HCT116 (cell line): Measurements from ENCODE around the gene CADM3. TPM values are rescaled to one million over a fixed set of nuclear protein-coding genes. Genes with fewer than 3 reads are reported as not detected.

ENCODE experiments used
- ATAC-seq: fragments of 200-7000 bp; cut with Tn5 transposase; 2 replicates; pipeline ENCODE4 v1.9.1; 2020; ENCODE audit warnings: mild to moderate bottlenecking, moderate library complexity
- Bru-seq: library from RNA; stranded (reverse); fragments of 400-500 nt; gene quantifications from one replicate; lab custom pipeline; 2021; lab: Mats Ljungman, UMichigan
- BruChase-seq, 2 experiments: library from RNA; stranded (reverse); fragments of 400-500 nt; gene quantifications; one replicate each; lab custom pipeline; 2021; lab: Mats Ljungman, UMichigan
- BruUV-seq: library from RNA; stranded (reverse); fragments of 400-500 nt; replicated peaks from 2 replicates; lab custom pipeline; 2021; lab: Mats Ljungman, UMichigan
- CTCF ChIA-PET: fragments of 300-600 bp; sonication (Branson Sonifier 250); formaldehyde crosslinking; loops from one replicate; lab custom pipeline; 2021; ENCODE audit warnings: antibody characterized with exemption; lab: Charles Lee
- POLR2A ChIA-PET: fragments of 300-600, 350-600 bp; sonication (Branson Sonifier 250); formaldehyde crosslinking; loops from one replicate; lab custom pipeline; 2021; ENCODE audit warnings: antibody characterized with exemption; lab: Charles Lee
- RAD21 ChIA-PET, 2 experiments: fragments of 300-600 bp; sonication (Branson Sonifier 250); formaldehyde crosslinking; loops; one replicate each; lab custom pipeline; 2023; ENCODE audit warnings: low total read pairs in 2 of 2; ENCODE audit not compliant: uncharacterized antibody in 2 of 2, unreplicated experiment in 2 of 2, low non-redundant PET in 1 of 2; lab: Charles Lee
- DNase-seq: peaks from one replicate; pipeline ENCODE4 v3.0.0-alpha.2; 2010; ENCODE audit warnings: low read depth, low spot score
- H2AFZ ChIP-seq: fragments of 200-600 bp; shearing (Covaris generic), sonication (generic); 2 replicates; pipeline ENCODE4 v1.6.1; 2017; ENCODE audit warnings: low read depth, mixed run types, mixed read lengths, antibody characterized with exemption, low read length; ENCODE audit not compliant: poor library complexity, severe bottlenecking
- H3K27ac ChIP-seq: 2 replicates; pipeline ENCODE4 v1.5.1; 2012; ENCODE audit warnings: low read depth, low read length
- H3K27me3 ChIP-seq: fragments of 200-600 bp; sonication (generic); 2 replicates; pipeline ENCODE4 v1.6.1; 2016; ENCODE audit warnings: mixed run types, low read length, mixed read lengths; ENCODE audit not compliant: insufficient read depth
- H3K36me3 ChIP-seq, 2 experiments: fragments of 200-500 bp in 1 of 2; fragments of 200-600 bp in 1 of 2; sonication (Bioruptor generic) in 1 of 2; sonication (generic) in 1 of 2; 2 replicates each; pipeline versions ENCODE4 v1.5.1 to v1.6.1; 2014 to 2016; ENCODE audit warnings: low read length in 2 of 2, inconsistent platforms in 1 of 2, mixed read lengths in 1 of 2, mixed run types in 1 of 2; ENCODE audit not compliant: insufficient read depth in 2 of 2, control insufficient read depth in 1 of 2
- H3K4me1 ChIP-seq, 2 experiments: fragments of 200-600 bp in 1 of 2; sonication (generic) in 1 of 2; 2 replicates each; pipeline versions ENCODE4 v1.5.1 to v1.6.1; 2012 to 2017; ENCODE audit warnings: low read length in 2 of 2, inconsistent platforms in 1 of 2, mild to moderate bottlenecking in 1 of 2, mixed read lengths in 1 of 2, mixed run types in 1 of 2, moderate library complexity in 1 of 2; ENCODE audit not compliant: insufficient read depth in 2 of 2, control insufficient read depth in 1 of 2
- H3K4me2 ChIP-seq: fragments of 200-600 bp; sonication (generic); 2 replicates; pipeline ENCODE4 v1.6.1; 2017; ENCODE audit warnings: mixed run types, low read length, mixed read lengths
- H3K4me3 ChIP-seq, 2 experiments: fragments of 200-600 bp in 1 of 2; sonication (generic) in 1 of 2; replicated peaks in 1 of 2; 2 replicates each; pipeline ENCODE4 v1.5.1; 2011 to 2016; ENCODE audit warnings: low read length in 2 of 2, control low read depth in 1 of 2, low read depth in 1 of 2, mild to moderate bottlenecking in 1 of 2, mixed read lengths in 1 of 2, mixed run types in 1 of 2
- H3K79me2 ChIP-seq: fragments of 200-600 bp; sonication (generic); 2 replicates; pipeline ENCODE4 v1.6.1; 2017; ENCODE audit warnings: mild to moderate bottlenecking, mixed run types, low read length, moderate library complexity, mixed read lengths; ENCODE audit not compliant: insufficient read depth
- H3K9ac ChIP-seq: fragments of 200-600 bp; sonication (generic); 2 replicates; pipeline ENCODE4 v1.6.1; 2016; ENCODE audit warnings: low read length, mixed read lengths
- H3K9me2 ChIP-seq: fragments of 200-600 bp; sonication (generic), shearing (Covaris generic); 2 replicates; pipeline ENCODE4 v1.6.1; 2017; ENCODE audit warnings: mixed run types, mild to moderate bottlenecking, moderate library complexity; ENCODE audit not compliant: insufficient read depth
- H3K9me3 ChIP-seq, 2 experiments: fragments of 200-500 bp in 1 of 2; fragments of 200-600 bp in 1 of 2; sonication (Bioruptor generic) in 1 of 2; sonication (generic) in 1 of 2; 2 replicates each; pipeline ENCODE4 v1.6.1; 2014 to 2017; ENCODE audit warnings: low read length in 2 of 2, mixed read lengths in 2 of 2, inconsistent platforms in 1 of 2, low read depth in 1 of 2, mild to moderate bottlenecking in 1 of 2, mixed run types in 1 of 2, moderate library complexity in 1 of 2; ENCODE audit not compliant: control insufficient read depth in 1 of 2, insufficient read depth in 1 of 2
- H4K20me1 ChIP-seq: fragments of 200-600 bp; sonication (generic), shearing (Covaris generic); 2 replicates; pipeline ENCODE4 v1.6.1; 2017; ENCODE audit warnings: mixed run types, mild to moderate bottlenecking, moderate library complexity; ENCODE audit not compliant: insufficient read depth
- EGR1 ChIP-seq: IDR thresholded peaks from 2 replicates; pipeline ENCODE4 v1.6.1; 2012; ENCODE audit warnings: low read depth
- SIN3A ChIP-seq: IDR thresholded peaks from 2 replicates; pipeline ENCODE4 v1.6.1; 2012; ENCODE audit warnings: low read depth
- ZNF274 ChIP-seq: fragments of 200-500 bp; sonication (Bioruptor generic); IDR thresholded peaks from 2 replicates; pipeline ENCODE4 v1.6.1; 2014; ENCODE audit warnings: mild to moderate bottlenecking, low read depth, low read length, inconsistent platforms
- intact Hi-C: fragments of 100-400 bp; cut with micrococcal nuclease; formaldehyde crosslinking; loops from 2 replicates; pipeline ENCODE4 v1.10.0; 2022
- long read RNA-seq: library from polyadenylated mRNA; unstranded; transcript quantifications from one replicate; pipeline ENCODE4 v2.0.0, GENCODE V29; 2021; ENCODE audit not compliant: unreplicated experiment
- polyA plus RNA-seq: library from polyadenylated mRNA; unstranded; fragments of >200 nt; gene quantifications from 2 replicates; pipeline ENCODE4 v1.2.1, GENCODE V29; 2012; ENCODE audit warnings: missing spikeins
- total RNA-seq: library from RNA; stranded (reverse); gene quantifications from one replicate; pipeline ENCODE4 v1.2.1, GENCODE V29; 2021; ENCODE audit not compliant: unreplicated experiment
- TF ChIP-seq, protein P1 (sequence below): IDR thresholded peaks from 2 replicates; pipeline ENCODE4 v1.6.1; 2011; ENCODE audit warnings: mild to moderate bottlenecking, low read length, moderate library complexity; ENCODE audit not compliant: insufficient replicate concordance; ENCODE audit errors: extremely low read depth

CADM3 gene, protein sequence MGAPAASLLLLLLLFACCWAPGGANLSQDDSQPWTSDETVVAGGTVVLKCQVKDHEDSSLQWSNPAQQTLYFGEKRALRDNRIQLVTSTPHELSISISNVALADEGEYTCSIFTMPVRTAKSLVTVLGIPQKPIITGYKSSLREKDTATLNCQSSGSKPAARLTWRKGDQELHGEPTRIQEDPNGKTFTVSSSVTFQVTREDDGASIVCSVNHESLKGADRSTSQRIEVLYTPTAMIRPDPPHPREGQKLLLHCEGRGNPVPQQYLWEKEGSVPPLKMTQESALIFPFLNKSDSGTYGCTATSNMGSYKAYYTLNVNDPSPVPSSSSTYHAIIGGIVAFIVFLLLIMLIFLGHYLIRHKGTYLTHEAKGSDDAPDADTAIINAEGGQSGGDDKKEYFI
- total RNA-seq (not detected), Bru-seq, nascent RNA (not detected), BruChase-seq, experiment 1, labeled RNA remaining after a 6-hour chase (not detected), BruChase-seq, experiment 2, labeled RNA remaining after a 2-hour chase (not detected)
- not detected in 2 replicates for polyA plus RNA-seq
- long read RNA-seq, result 0 reads

DNA sequence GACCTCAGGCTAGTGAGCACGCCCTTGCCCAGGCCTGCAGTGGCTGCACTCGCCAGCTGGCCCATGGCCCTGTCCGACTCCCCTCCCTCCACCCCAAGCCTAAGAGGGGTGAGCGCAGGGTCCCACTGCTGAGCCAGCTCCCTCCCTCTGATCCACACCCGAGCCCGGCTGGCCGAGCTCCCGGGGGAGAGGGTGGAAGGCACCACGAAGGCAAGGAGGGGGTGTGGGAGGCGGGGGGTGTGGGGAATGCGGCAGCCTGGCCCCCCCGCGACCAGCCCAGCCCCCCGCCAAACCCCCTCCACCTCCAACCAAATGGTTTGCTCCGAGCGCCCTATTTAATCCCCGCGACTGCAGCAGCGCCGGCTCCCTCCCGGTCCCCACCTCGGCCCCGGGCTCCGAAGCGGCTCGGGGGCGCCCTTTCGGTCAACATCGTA lies at the start of gene CADM3:
CADM3 (plus strand) TSS at position 362 of the 434 bp plus-strand sequence. CDS start 151 bp downstream, outside the sequence.
- H3K36me3 ChIP-seq, result no peaks in the 10 kb centered on the region
- BruUV-seq, result no TSS peak
- peaks cover 42% of the 10 kb centered on the region for H3K27me3 ChIP-seq
- H4K20me1 ChIP-seq, result no peaks in the 10 kb centered on the region
- TF ChIP-seq, protein P1, sequence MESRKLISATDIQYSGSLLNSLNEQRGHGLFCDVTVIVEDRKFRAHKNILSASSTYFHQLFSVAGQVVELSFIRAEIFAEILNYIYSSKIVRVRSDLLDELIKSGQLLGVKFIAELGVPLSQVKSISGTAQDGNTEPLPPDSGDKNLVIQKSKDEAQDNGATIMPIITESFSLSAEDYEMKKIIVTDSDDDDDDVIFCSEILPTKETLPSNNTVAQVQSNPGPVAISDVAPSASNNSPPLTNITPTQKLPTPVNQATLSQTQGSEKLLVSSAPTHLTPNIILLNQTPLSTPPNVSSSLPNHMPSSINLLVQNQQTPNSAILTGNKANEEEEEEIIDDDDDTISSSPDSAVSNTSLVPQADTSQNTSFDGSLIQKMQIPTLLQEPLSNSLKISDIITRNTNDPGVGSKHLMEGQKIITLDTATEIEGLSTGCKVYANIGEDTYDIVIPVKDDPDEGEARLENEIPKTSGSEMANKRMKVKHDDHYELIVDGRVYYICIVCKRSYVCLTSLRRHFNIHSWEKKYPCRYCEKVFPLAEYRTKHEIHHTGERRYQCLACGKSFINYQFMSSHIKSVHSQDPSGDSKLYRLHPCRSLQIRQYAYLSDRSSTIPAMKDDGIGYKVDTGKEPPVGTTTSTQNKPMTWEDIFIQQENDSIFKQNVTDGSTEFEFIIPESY, result no peak
- TF ChIP-seq EGR1 (no peak), SIN3A (no peak), ZNF274 (no peak)
- RAD21 ChIA-PET, result no interaction called here
- no peak within 1 kb of the TSS for H3K4me3 ChIP-seq
- no peaks in the 10 kb centered on the region for H3K79me2 ChIP-seq
- no peaks in the 10 kb centered on the region for H3K9me3 ChIP-seq
- no peak within 1 kb of the TSS for H3K4me2 ChIP-seq
- POLR2A ChIA-PET, result no interaction called here
- ATAC-seq (no peak), DNase-seq (no peak)
- H3K9ac ChIP-seq, result no peak within 1 kb of the TSS
- intact Hi-C loops, result no loop called here
- H3K27ac ChIP-seq, result no peak within 1 kb of the TSS
- no peak within 1 kb of the TSS for H2AFZ ChIP-seq
- CTCF ChIA-PET, result no interaction called here
- no peaks in the 10 kb centered on the region for H3K9me2 ChIP-seq
- no peaks in the 10 kb centered on the region for H3K4me1 ChIP-seq
